D721Med (cell line): ENCODE results near the gene PARP1.
"Not testable (repeated sequence)": the region's sequence is repeated elsewhere in the genome, so short reads cannot be mapped to it uniquely, and the experiment has no call there.

ENCODE experiments used
- DNase-seq: peaks from one replicate; pipeline ENCODE4 v3.0.0; 2011; ENCODE audit warnings: low spot score; ENCODE audit not compliant: insufficient read length
- FAIRE-seq: peaks from 2 replicates; lab custom pipeline; 2011; peaks lifted over from hg19 to GRCh38; lab: Jason Lieb, UNC
- TF ChIP-seq, protein P1 (sequence below): IDR thresholded peaks from 2 replicates; pipeline ENCODE4 v1.5.1; 2012; ENCODE audit warnings: mild to moderate bottlenecking, control low read depth; ENCODE audit not compliant: insufficient read depth; ENCODE audit errors: missing control alignments

PARP1 gene

GRCh38 chr1:226438007-226438406 lies 30.1 kb upstream of the PARP1 start:
- DNase-seq (no peak), FAIRE-seq (no peak)
- TF ChIP-seq, protein P1, sequence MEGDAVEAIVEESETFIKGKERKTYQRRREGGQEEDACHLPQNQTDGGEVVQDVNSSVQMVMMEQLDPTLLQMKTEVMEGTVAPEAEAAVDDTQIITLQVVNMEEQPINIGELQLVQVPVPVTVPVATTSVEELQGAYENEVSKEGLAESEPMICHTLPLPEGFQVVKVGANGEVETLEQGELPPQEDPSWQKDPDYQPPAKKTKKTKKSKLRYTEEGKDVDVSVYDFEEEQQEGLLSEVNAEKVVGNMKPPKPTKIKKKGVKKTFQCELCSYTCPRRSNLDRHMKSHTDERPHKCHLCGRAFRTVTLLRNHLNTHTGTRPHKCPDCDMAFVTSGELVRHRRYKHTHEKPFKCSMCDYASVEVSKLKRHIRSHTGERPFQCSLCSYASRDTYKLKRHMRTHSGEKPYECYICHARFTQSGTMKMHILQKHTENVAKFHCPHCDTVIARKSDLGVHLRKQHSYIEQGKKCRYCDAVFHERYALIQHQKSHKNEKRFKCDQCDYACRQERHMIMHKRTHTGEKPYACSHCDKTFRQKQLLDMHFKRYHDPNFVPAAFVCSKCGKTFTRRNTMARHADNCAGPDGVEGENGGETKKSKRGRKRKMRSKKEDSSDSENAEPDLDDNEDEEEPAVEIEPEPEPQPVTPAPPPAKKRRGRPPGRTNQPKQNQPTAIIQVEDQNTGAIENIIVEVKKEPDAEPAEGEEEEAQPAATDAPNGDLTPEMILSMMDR, result peak; percentile 18

- FAIRE-seq (no peak), DNase-seq (no peak)
- TF ChIP-seq, protein P1, result no peak
Observed at GRCh38 chr1:226436855-226437491, 29.1 kb upstream of the PARP1 start.

- no peak for FAIRE-seq
Observed at GRCh38 chr1:226436472-226436854, 28.6 kb upstream of the PARP1 start.

GRCh38 chr1:226433341-226433720 lies 25.4 kb upstream of the PARP1 start:
- FAIRE-seq, result no peak
- TF ChIP-seq, protein P1, result no peak
- DNase-seq, result no peak

More at GRCh38 chr1:226436472-226436854, 28.6 kb upstream of the PARP1 start:
- no peak for DNase-seq
- TF ChIP-seq, protein P1, result no peak

- TF ChIP-seq, protein P1, result no peak
- FAIRE-seq (no peak), DNase-seq (no peak)
Observed at GRCh38 chr1:226432586-226433340, 24.9 kb upstream of the PARP1 start.

DNA sequence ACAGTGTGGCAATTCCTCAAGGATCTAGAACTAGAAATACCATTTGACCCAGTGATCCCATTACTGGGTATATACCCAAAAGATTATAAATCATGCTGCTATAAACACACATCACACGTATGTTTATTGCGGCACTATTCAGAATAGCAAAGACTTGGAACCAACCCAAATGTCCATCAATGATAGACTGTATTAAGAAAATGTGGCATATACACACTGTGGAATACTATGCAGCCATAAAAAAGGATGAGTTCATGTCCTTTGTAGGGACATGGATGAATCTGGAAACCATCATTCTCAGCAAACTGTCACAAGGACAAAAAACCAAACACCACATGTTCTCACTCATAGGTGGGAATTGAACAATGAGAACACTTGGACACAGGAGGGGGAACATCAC lies 24.0 kb upstream of the PARP1 start:
- not testable (repeated sequence) for DNase-seq, FAIRE-seq

DNA sequence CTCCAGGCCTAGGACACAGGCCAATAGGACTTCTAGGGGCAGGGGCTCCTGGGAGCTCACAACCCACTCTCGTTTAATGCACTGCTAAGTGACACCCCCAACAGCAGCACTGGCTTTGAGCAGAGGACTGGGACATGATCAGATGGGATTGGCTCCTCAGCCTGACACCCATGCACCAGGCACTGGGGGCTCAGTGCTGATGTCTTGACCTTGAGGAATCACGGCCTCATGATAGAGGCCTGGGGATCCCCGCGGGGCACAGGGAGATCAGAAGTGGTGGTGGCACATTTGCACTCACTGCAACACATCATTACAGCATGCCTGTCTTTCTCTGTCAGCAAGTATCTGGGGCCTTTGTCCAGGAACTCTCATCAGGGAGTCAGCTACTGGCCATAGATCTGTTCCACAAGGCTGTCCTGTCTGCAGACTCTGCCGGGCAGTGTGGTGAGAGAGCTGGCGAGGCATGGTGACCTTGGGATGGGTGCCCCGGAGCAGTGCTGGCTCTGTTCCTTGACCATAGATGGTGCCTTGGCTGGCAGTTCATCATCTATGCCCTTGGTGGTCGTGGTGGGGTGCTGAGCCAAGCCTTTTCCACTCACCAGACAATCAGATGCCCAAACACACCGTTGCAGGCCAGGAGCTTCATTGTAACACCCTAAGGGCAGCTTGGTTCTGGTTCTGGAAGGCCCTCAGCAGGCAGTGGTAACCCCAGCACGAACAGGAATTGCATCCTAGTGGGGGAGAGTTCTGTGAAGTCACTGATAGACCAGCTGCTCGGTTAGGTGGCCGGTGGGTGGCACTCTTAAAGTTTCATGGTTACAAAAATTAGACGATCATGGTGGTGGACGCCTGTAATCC lies 22.2 kb upstream of the PARP1 start:
- no peak for FAIRE-seq
- no peak for DNase-seq
- TF ChIP-seq, protein P1, result no peak
